Measurements from ENCODE around the gene TMEM242. TPM values are rescaled to one million over a fixed set of nuclear protein-coding genes. Genes with fewer than 3 reads are reported as not detected.

The TMEM242 gene
- total and polyA plus RNA-seq, 2 of the 4 experiments (the other 2 are of a cell fraction) = 2.3 to 4.6 TPM

DNA sequence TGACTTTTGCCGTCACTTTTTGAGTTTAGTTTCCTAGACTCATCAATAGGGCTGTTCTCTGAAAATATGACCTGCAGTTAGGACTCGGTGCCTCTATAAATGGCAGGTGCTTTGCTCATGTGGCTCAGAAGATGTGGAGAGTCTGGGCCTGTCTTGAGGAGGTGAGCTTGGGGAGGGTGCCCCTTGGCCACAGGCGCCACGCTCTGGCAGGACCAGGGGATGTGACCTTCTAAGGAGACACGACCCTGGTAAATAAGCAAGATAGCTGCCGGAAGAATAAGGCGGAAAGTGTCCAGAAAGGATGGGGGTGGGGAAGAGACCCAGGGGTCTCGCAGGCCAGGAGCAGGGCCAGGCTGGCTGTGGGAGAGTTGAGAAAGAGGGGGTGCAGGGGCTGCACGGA is 46.6 kb downstream of the TMEM242 start:
- H3K9me3 ChIP-seq (ENCODE audit: control insufficient read depth, insufficient read depth, low read length) = no peaks in the 10 kb centered on the region
- BruUV-seq (replicated peaks) = no TSS peak
- no peak overlapping the region for H2BK120ac ChIP-seq (ENCODE audit: low read depth, low read length)
- intact Hi-C loops (cut with micrococcal nuclease) = loop anchor here (10.0 kb wide), 1 partner anchor 322 kb away; no protein-coding TSS in a partner anchor
- ATAC-seq (ENCODE audit: low read depth) (no peak), DNase-seq (no peak)
- no peak overlapping the region for H3K4ac ChIP-seq (ENCODE audit: low read depth, low read length)
- H3K4me3 ChIP-seq (ENCODE audit: insufficient read depth, low read depth, low read length) = no peak overlapping the region
- CTCF ChIA-PET = no interaction called here
- H4K5ac ChIP-seq (ENCODE audit: low read depth, low read length) = no peak overlapping the region
- no peak overlapping the region for H4K91ac ChIP-seq (ENCODE audit: insufficient read depth, low read depth, low read length)
- H3K9ac ChIP-seq (ENCODE audit: low read depth, low read length) = no peak overlapping the region
- no peak overlapping the region for H3K14ac ChIP-seq (replicated peaks; ENCODE audit: low read depth, low read length)
- no peak overlapping the region for H2AK5ac ChIP-seq (ENCODE audit: low read depth, low read length)
- H2AFZ ChIP-seq (replicated peaks; ENCODE audit: low read length, poor library complexity) = peak overlapping the region; percentile 21
- peaks cover 3% of the 10 kb centered on the region; the same call in 1 of the 2 replicates for H3K9me1 ChIP-seq (ENCODE audit: insufficient read depth, low read length)
- WGBS, 2 experiments (ENCODE audit: extremely low coverage in 2 of 2, insufficient read length in 1 of 2) = 100% methylated on average over 1 of the region's 9 CpGs; no CpG with 5 or more reads in 1 of the 2 experiments
- H2BK20ac ChIP-seq (ENCODE audit: low read depth, low read length) = no peak overlapping the region
- no peak overlapping the region for H3K18ac ChIP-seq (ENCODE audit: low read depth, low read length)
- H3K36me3 ChIP-seq (ENCODE audit: control insufficient read depth, insufficient read depth, low read length) = no peaks in the 10 kb centered on the region
- no peak overlapping the region for H4K8ac ChIP-seq (ENCODE audit: low read depth in 2 of 2, low read length in 2 of 2)
- peaks cover 0 to 4% of the 10 kb centered on the region in 2 experiments; a peak in 2 of 4 replicates for H3K79me1 ChIP-seq (ENCODE audit: low read depth in 1 of 2, low read length in 2 of 2)
- H3K56ac ChIP-seq (ENCODE audit: extremely low read depth, insufficient read depth, low read length) = no peak overlapping the region
- no peak for TF ChIP-seq MXI1 (IDR thresholded peaks at IDR 0.05; ENCODE audit: borderline replicate concordance, low read depth, low read length)
- TF ChIP-seq, protein P1, sequence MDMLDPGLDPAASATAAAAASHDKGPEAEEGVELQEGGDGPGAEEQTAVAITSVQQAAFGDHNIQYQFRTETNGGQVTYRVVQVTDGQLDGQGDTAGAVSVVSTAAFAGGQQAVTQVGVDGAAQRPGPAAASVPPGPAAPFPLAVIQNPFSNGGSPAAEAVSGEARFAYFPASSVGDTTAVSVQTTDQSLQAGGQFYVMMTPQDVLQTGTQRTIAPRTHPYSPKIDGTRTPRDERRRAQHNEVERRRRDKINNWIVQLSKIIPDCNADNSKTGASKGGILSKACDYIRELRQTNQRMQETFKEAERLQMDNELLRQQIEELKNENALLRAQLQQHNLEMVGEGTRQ (IDR thresholded peaks at IDR 0.05; ENCODE audit: low read depth, low read length) = no peak
- TF ChIP-seq, protein P2, sequence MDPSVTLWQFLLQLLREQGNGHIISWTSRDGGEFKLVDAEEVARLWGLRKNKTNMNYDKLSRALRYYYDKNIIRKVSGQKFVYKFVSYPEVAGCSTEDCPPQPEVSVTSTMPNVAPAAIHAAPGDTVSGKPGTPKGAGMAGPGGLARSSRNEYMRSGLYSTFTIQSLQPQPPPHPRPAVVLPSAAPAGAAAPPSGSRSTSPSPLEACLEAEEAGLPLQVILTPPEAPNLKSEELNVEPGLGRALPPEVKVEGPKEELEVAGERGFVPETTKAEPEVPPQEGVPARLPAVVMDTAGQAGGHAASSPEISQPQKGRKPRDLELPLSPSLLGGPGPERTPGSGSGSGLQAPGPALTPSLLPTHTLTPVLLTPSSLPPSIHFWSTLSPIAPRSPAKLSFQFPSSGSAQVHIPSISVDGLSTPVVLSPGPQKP (IDR thresholded peaks at IDR 0.05; ENCODE audit: borderline replicate concordance, low read depth, low read length) = no peak
- TF ChIP-seq FOS (IDR thresholded peaks at IDR 0.05; ENCODE audit: low read depth, low read length) = no peak
- TF ChIP-seq RCOR1 (IDR thresholded peaks at IDR 0.05; ENCODE audit: insufficient replicate concordance, low read length) = no peak
- TF ChIP-seq, protein P3, sequence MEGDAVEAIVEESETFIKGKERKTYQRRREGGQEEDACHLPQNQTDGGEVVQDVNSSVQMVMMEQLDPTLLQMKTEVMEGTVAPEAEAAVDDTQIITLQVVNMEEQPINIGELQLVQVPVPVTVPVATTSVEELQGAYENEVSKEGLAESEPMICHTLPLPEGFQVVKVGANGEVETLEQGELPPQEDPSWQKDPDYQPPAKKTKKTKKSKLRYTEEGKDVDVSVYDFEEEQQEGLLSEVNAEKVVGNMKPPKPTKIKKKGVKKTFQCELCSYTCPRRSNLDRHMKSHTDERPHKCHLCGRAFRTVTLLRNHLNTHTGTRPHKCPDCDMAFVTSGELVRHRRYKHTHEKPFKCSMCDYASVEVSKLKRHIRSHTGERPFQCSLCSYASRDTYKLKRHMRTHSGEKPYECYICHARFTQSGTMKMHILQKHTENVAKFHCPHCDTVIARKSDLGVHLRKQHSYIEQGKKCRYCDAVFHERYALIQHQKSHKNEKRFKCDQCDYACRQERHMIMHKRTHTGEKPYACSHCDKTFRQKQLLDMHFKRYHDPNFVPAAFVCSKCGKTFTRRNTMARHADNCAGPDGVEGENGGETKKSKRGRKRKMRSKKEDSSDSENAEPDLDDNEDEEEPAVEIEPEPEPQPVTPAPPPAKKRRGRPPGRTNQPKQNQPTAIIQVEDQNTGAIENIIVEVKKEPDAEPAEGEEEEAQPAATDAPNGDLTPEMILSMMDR (conservative IDR thresholded peaks at IDR 0.05; ENCODE audit: low read depth, low read length) = no peak
- TF ChIP-seq RFX5 (IDR thresholded peaks at IDR 0.05; ENCODE audit: low read depth, low read length) = no peak
- TF ChIP-seq NFE2L2 (IDR thresholded peaks at IDR 0.05; ENCODE audit: low read depth, low read length) = no peak
- TF ChIP-seq MAFK (IDR thresholded peaks at IDR 0.05; ENCODE audit: low read depth, low read length) = no peak
- TF ChIP-seq SMC3 (IDR thresholded peaks at IDR 0.05; ENCODE audit: low read depth, low read length) = no peak
- no peak for TF ChIP-seq CHD1 (IDR thresholded peaks at IDR 0.05; ENCODE audit: low read depth, low read length)
- no peak for TF ChIP-seq MAZ (IDR thresholded peaks at IDR 0.05; ENCODE audit: borderline replicate concordance, low read depth, low read length)
- TF ChIP-seq CEBPB (IDR thresholded peaks at IDR 0.05; ENCODE audit: low read depth, low read length) = no peak
- no peak for TF ChIP-seq BHLHE40 (IDR thresholded peaks at IDR 0.05; ENCODE audit: low read depth, low read length)
- no peak for TF ChIP-seq POLR2A (IDR thresholded peaks at IDR 0.05; ENCODE audit: low read depth, low read length)
- no peak overlapping the region for H3K4me2 ChIP-seq (ENCODE audit: low read depth, low read length)
- in situ Hi-C loops (cut with MboI; ENCODE audit: low sequenced_read_pairs) = no loop called here
- no peak overlapping the region for H3K23ac ChIP-seq (ENCODE audit: low read depth, low read length)
- H4K20me1 ChIP-seq (ENCODE audit: insufficient read depth, low read length) = no peaks in the 10 kb centered on the region
- peak overlapping the region; percentile 55 for H2AK9ac ChIP-seq (replicated peaks; ENCODE audit: low read depth, low read length, poor library complexity)
- H3K4me1 ChIP-seq (ENCODE audit: control insufficient read depth, insufficient read depth, low read length) = peaks cover 3% of the 10 kb centered on the region
- dilution Hi-C loops (cut with HindIII; ENCODE audit: low sequenced_read_pairs, unreplicated experiment) = no loop called here
- H3K27ac ChIP-seq (ENCODE audit: insufficient read depth, low read length) = no peak overlapping the region
- H2BK15ac ChIP-seq (ENCODE audit: low read depth, low read length) = no peak overlapping the region
- H2BK5ac ChIP-seq (ENCODE audit: low read depth, low read length, poor library complexity, severe bottlenecking) = no peak overlapping the region
- no peaks in the 10 kb centered on the region for H3K27me3 ChIP-seq (ENCODE audit: control insufficient read depth, insufficient read depth, low read length)
- POLR2A ChIA-PET (ENCODE audit: unreplicated experiment) = no interaction called here
